Type B pancreatic cell (in vitro differentiated cells): ENCODE results near the gene TMEM35B. TPM values are rescaled to one million over a fixed set of nuclear protein-coding genes. Genes with fewer than 3 reads are reported as not detected.
"Not testable (repeated sequence)": the region's sequence is repeated elsewhere in the genome, so short reads cannot be mapped to it uniquely, and the experiment has no call there.

ENCODE experiments used
- DNase-seq: peaks from one replicate; pipeline ENCODE4 v3.0.0; 2021; ENCODE audit warnings: mixed read lengths; ENCODE audit not compliant: unreplicated experiment; ENCODE audit errors: extremely low spot score
- H3K27ac Mint-ChIP-seq: 2 replicates; pipeline ENCODE4 v1.8.0; 2021; ENCODE audit warnings: mild to moderate bottlenecking, mixed read lengths
- H3K27me3 Mint-ChIP-seq: 2 replicates; pipeline ENCODE4 v1.8.0; 2021; ENCODE audit warnings: mixed read lengths
- H3K36me3 Mint-ChIP-seq: 2 replicates; pipeline ENCODE4 v1.8.0; 2021; ENCODE audit warnings: mixed read lengths
- H3K4me1 Mint-ChIP-seq: one replicate; pipeline ENCODE4 v1.8.0; 2021; ENCODE audit warnings: mixed read lengths; ENCODE audit not compliant: unreplicated experiment
- H3K4me3 Mint-ChIP-seq: 2 replicates; pipeline ENCODE4 v1.8.0; 2021; ENCODE audit warnings: mild to moderate bottlenecking, mixed read lengths
- H3K9me3 Mint-ChIP-seq: 2 replicates; pipeline ENCODE4 v1.8.0; 2021; ENCODE audit warnings: mixed read lengths
- CTCF ChIP-seq: fragments of 200-600 bp; sonication (generic); conservative IDR thresholded peaks from 2 replicates; pipeline ENCODE4 v1.5.0; 2021; ENCODE audit warnings: antibody characterized with exemption, mild to moderate bottlenecking
- total RNA-seq: library from RNA; stranded (reverse); gene quantifications from 2 replicates; pipeline ENCODE4 v1.2.1, GENCODE V29; 2021; ENCODE audit warnings: low replicate concordance

Gene TMEM35B
- total RNA-seq, 1 donor from 2014 or later: 9.9 TPM

- no peak overlapping the region for H3K27ac Mint-ChIP-seq
- H3K4me3 Mint-ChIP-seq: no peak overlapping the region
- TF ChIP-seq CTCF: no peak
- no peaks in the 10 kb centered on the region for H3K9me3 Mint-ChIP-seq
- H3K27me3 Mint-ChIP-seq: peaks cover 28% of the 10 kb centered on the region
- no peak for DNase-seq
- H3K4me1 Mint-ChIP-seq: no peaks in the 10 kb centered on the region
- H3K36me3 Mint-ChIP-seq: no peaks in the 10 kb centered on the region
Observed at GRCh38 chr1:34946211-34946610, 38.9 kb downstream of the TMEM35B start.

GRCh38 chr1:34941798-34942197 lies 43.3 kb downstream of the TMEM35B start:
- not testable (repeated sequence) for H3K36me3 Mint-ChIP-seq, DNase-seq, H3K4me1 Mint-ChIP-seq, H3K27ac Mint-ChIP-seq, H3K4me3 Mint-ChIP-seq, H3K9me3 Mint-ChIP-seq
- H3K27me3 Mint-ChIP-seq: peaks cover 37% of the 10 kb centered on the region

Other genes starting within 250 kb of the TMEM35B start
- gene GJB5, start 230.3 kb downstream of the TMEM35B start, total RNA-seq: 2.0 and 7.5 TPM in 2 replicates
- 0.48 and 0.50 TPM in 2 replicates for gene GJB4, start 225.6 kb downstream of the TMEM35B start, total RNA-seq
- 6.5 and 19.5 TPM in 2 replicates for gene GJB3, start 204.1 kb downstream of the TMEM35B start, total RNA-seq
- 0.67 and 0.87 TPM in 2 replicates for gene GJA4, start 192.3 kb downstream of the TMEM35B start, total RNA-seq
- 39.0 and 45.6 TPM in 2 replicates for gene SMIM12, start 125.6 kb downstream of the TMEM35B start, total RNA-seq
- gene DLGAP3, start 55.7 kb downstream of the TMEM35B start, total RNA-seq: 1.0 and 1.4 TPM in 2 replicates
- 19.4 and 21.2 TPM in 2 replicates for gene ZMYM6, start 46.6 kb upstream of the TMEM35B start, total RNA-seq
- 19.4 and 31.8 TPM in 2 replicates for gene ZMYM1, start 94.0 kb upstream of the TMEM35B start, total RNA-seq
- 256 and 445 TPM in 2 replicates for gene SFPQ, start 207.8 kb upstream of the TMEM35B start, total RNA-seq